ENCODE data around the gene CTAG1B.

Gene CTAG1B

GRCh38 chrX:154658957-154659356, 39.9 kb upstream of the CTAG1B start:
- Histone ChIP-seq H2AFZ (ENCODE audit: low read depth, low read length) (no peak overlapping the region), H4K20me1 (ENCODE audit: insufficient read depth, low read length) (no peaks in the 10 kb centered on the region), H3K4me3 (ENCODE audit: low read depth in 1 of 2, low read length in 2 of 2) (no peak overlapping the region), H3K9me3 (ENCODE audit: insufficient read depth, low read length, severe bottlenecking) (peaks cover 3% of the 10 kb centered on the region), H3K4me1 (ENCODE audit: insufficient read depth, low read length) (no peaks in the 10 kb centered on the region), H3K79me2 (ENCODE audit: insufficient read depth, low read length) (no peaks in the 10 kb centered on the region), H3K4me2 (ENCODE audit: insufficient read depth, low read length) (no peak overlapping the region), H3K36me3 (ENCODE audit: insufficient read depth, low read length) (no peaks in the 10 kb centered on the region), H3K27ac (ENCODE audit: low read length) (no peak overlapping the region), H3K9ac (ENCODE audit: low read depth, low read length) (no peak overlapping the region), H3K27me3 (ENCODE audit: insufficient read depth, low read length, poor library complexity) (no peaks in the 10 kb centered on the region)
- ATAC-seq (ENCODE audit: insufficient read depth, low read depth) (no peak), DNase-seq (no peak)
- no peak for TF ChIP-seq EZH2 (IDR thresholded peaks at IDR 0.05; ENCODE audit: borderline replicate concordance, low read depth, low read length, severe bottlenecking)
- TF ChIP-seq, protein P1, sequence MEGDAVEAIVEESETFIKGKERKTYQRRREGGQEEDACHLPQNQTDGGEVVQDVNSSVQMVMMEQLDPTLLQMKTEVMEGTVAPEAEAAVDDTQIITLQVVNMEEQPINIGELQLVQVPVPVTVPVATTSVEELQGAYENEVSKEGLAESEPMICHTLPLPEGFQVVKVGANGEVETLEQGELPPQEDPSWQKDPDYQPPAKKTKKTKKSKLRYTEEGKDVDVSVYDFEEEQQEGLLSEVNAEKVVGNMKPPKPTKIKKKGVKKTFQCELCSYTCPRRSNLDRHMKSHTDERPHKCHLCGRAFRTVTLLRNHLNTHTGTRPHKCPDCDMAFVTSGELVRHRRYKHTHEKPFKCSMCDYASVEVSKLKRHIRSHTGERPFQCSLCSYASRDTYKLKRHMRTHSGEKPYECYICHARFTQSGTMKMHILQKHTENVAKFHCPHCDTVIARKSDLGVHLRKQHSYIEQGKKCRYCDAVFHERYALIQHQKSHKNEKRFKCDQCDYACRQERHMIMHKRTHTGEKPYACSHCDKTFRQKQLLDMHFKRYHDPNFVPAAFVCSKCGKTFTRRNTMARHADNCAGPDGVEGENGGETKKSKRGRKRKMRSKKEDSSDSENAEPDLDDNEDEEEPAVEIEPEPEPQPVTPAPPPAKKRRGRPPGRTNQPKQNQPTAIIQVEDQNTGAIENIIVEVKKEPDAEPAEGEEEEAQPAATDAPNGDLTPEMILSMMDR (IDR thresholded peaks at IDR 0.05; ENCODE audit: borderline replicate concordance, extremely low read depth, low read length, poor library complexity, severe bottlenecking): no peak

GRCh38 chrX:154658187-154658586, 39.1 kb upstream of the CTAG1B start:
- no peak for DNase-seq
- Histone ChIP-seq H2AFZ (ENCODE audit: low read depth, low read length) (no peak overlapping the region), H3K4me2 (ENCODE audit: insufficient read depth, low read length) (no peak overlapping the region), H3K79me2 (ENCODE audit: insufficient read depth, low read length) (no peaks in the 10 kb centered on the region), H3K4me1 (ENCODE audit: insufficient read depth, low read length) (no peaks in the 10 kb centered on the region), H3K9ac (ENCODE audit: low read depth, low read length) (no peak overlapping the region), H3K27ac (ENCODE audit: low read length) (no peak overlapping the region), H3K27me3 (ENCODE audit: insufficient read depth, low read length, poor library complexity) (no peaks in the 10 kb centered on the region), H3K9me3 (ENCODE audit: insufficient read depth, low read length, severe bottlenecking) (peaks cover 3% of the 10 kb centered on the region), H4K20me1 (ENCODE audit: insufficient read depth, low read length) (no peaks in the 10 kb centered on the region), H3K36me3 (ENCODE audit: insufficient read depth, low read length) (no peaks in the 10 kb centered on the region), H3K4me3 (ENCODE audit: low read depth in 1 of 2, low read length in 2 of 2) (no peak overlapping the region)
- no peak for ATAC-seq (ENCODE audit: insufficient read depth, low read depth)
- TF ChIP-seq EZH2 (IDR thresholded peaks at IDR 0.05; ENCODE audit: borderline replicate concordance, low read depth, low read length, severe bottlenecking): no peak
- TF ChIP-seq, protein P1 (IDR thresholded peaks at IDR 0.05; ENCODE audit: borderline replicate concordance, extremely low read depth, low read length, poor library complexity, severe bottlenecking): no peak

GRCh38 chrX:154657226-154657805, 38.2 kb upstream of the CTAG1B start:
- no peaks in the 10 kb centered on the region for H3K27me3 ChIP-seq (ENCODE audit: insufficient read depth, low read length, poor library complexity)
- H3K9me3 ChIP-seq (ENCODE audit: insufficient read depth, low read length, severe bottlenecking): no peaks in the 10 kb centered on the region
- no peak overlapping the region for H3K27ac ChIP-seq (ENCODE audit: low read length)
- no peak for DNase-seq
- H3K4me2 ChIP-seq (ENCODE audit: insufficient read depth, low read length): no peak overlapping the region
- no peaks in the 10 kb centered on the region for H3K79me2 ChIP-seq (ENCODE audit: insufficient read depth, low read length)
- H3K4me3 ChIP-seq (ENCODE audit: low read depth in 1 of 2, low read length in 2 of 2): no peak overlapping the region
- H2AFZ ChIP-seq (ENCODE audit: low read depth, low read length): no peak overlapping the region
- no peaks in the 10 kb centered on the region for H3K4me1 ChIP-seq (ENCODE audit: insufficient read depth, low read length)
- H3K36me3 ChIP-seq (ENCODE audit: insufficient read depth, low read length): no peaks in the 10 kb centered on the region
- no peak for ATAC-seq (ENCODE audit: insufficient read depth, low read depth)
- H4K20me1 ChIP-seq (ENCODE audit: insufficient read depth, low read length): no peaks in the 10 kb centered on the region
- H3K9ac ChIP-seq (ENCODE audit: low read depth, low read length): no peak overlapping the region
- TF ChIP-seq EZH2 (IDR thresholded peaks at IDR 0.05; ENCODE audit: borderline replicate concordance, low read depth, low read length, severe bottlenecking): no peak
- TF ChIP-seq, protein P1 (IDR thresholded peaks at IDR 0.05; ENCODE audit: borderline replicate concordance, extremely low read depth, low read length, poor library complexity, severe bottlenecking): no peak
